ENCODE data around the gene ZDHHC13. TPM values are rescaled to one million over a fixed set of nuclear protein-coding genes. Genes with fewer than 3 reads are reported as not detected.

The ZDHHC13 gene
- total RNA-seq, 1 experiment from 2014 or later: 20.9 TPM

- TF ChIP-seq FOXK1 (CRISPR knock-in tag; IDR thresholded peaks at IDR 0.05) (no peak), NFATC4 (CRISPR knock-in tag; IDR thresholded peaks at IDR 0.05) (no peak), ZNF121 (CRISPR knock-in tag; IDR thresholded peaks at IDR 0.05) (no peak)
These were observed 70.3 kb downstream of the ZDHHC13 start (continued) for GRCh38 chr11:19187114-19187832.

DNA sequence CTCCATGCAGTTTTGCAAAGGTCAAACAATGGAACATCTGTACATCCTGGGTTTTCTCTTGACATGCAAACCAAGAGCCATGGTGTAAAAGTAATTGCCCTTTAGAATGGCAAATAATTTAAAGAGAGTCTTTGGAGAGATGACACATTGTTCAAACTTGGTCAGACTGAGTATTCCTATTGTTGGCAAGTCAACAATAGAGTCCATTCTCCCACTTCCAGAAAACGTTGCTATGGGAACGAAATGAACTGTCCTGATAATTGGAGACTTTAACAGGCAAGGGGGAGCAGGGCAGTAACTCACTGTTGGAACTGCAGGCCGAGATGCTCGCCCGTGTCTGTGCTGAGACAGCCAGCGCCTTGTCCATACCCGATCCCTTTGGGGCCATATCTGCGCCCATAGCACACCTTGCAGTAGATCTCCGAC, 70.9 kb downstream of the ZDHHC13 start:
- Mint-ChIP-seq H3K27me3 (ENCODE audit: low read depth) (no peaks in the 10 kb centered on the region), H3K27ac (no peak overlapping the region), H3K4me1 (no peaks in the 10 kb centered on the region), H3K36me3 (no peaks in the 10 kb centered on the region), H3K4me3 (no peak overlapping the region), H3K9me3 (no peaks in the 10 kb centered on the region)
- POLR2A ChIA-PET: no interaction called here
- TF ChIP-seq, protein P1, sequence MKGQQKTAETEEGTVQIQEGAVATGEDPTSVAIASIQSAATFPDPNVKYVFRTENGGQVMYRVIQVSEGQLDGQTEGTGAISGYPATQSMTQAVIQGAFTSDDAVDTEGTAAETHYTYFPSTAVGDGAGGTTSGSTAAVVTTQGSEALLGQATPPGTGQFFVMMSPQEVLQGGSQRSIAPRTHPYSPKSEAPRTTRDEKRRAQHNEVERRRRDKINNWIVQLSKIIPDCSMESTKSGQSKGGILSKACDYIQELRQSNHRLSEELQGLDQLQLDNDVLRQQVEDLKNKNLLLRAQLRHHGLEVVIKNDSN (CRISPR knock-in tag; IDR thresholded peaks at IDR 0.05): no peak
- TF ChIP-seq, protein P2, sequence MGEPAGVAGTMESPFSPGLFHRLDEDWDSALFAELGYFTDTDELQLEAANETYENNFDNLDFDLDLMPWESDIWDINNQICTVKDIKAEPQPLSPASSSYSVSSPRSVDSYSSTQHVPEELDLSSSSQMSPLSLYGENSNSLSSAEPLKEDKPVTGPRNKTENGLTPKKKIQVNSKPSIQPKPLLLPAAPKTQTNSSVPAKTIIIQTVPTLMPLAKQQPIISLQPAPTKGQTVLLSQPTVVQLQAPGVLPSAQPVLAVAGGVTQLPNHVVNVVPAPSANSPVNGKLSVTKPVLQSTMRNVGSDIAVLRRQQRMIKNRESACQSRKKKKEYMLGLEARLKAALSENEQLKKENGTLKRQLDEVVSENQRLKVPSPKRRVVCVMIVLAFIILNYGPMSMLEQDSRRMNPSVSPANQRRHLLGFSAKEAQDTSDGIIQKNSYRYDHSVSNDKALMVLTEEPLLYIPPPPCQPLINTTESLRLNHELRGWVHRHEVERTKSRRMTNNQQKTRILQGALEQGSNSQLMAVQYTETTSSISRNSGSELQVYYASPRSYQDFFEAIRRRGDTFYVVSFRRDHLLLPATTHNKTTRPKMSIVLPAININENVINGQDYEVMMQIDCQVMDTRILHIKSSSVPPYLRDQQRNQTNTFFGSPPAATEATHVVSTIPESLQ (CRISPR knock-in tag; IDR thresholded peaks at IDR 0.05): no peak
- no peak for TF ChIP-seq OVOL2 (CRISPR knock-in tag; IDR thresholded peaks at IDR 0.05; ENCODE audit: borderline replicate concordance)
- ATAC-seq (no peak), DNase-seq (ENCODE audit: low spot score) (no peak)
- CTCF ChIA-PET: no interaction called here

- Mint-ChIP-seq H3K27ac (no peak overlapping the region), H3K9me3 (no peaks in the 10 kb centered on the region), H3K27me3 (ENCODE audit: low read depth) (no peaks in the 10 kb centered on the region), H3K4me3 (no peak overlapping the region), H3K4me1 (no peaks in the 10 kb centered on the region), H3K36me3 (no peaks in the 10 kb centered on the region)
- ChIA-PET POLR2A (no interaction called here), CTCF (interaction anchor here (1.8 kb wide), 1 partner anchor 115 kb away, joined by 5 read pairs; no protein-coding TSS in a partner anchor)
- TF ChIP-seq SMAD3 (CRISPR knock-in tag; IDR thresholded peaks at IDR 0.05; ENCODE audit: borderline replicate concordance) (no peak), CREB1 (CRISPR knock-in tag; IDR thresholded peaks at IDR 0.05) (no peak)
- TF ChIP-seq, protein P2 (CRISPR knock-in tag; IDR thresholded peaks at IDR 0.05): no peak
- TF ChIP-seq, protein P3, sequence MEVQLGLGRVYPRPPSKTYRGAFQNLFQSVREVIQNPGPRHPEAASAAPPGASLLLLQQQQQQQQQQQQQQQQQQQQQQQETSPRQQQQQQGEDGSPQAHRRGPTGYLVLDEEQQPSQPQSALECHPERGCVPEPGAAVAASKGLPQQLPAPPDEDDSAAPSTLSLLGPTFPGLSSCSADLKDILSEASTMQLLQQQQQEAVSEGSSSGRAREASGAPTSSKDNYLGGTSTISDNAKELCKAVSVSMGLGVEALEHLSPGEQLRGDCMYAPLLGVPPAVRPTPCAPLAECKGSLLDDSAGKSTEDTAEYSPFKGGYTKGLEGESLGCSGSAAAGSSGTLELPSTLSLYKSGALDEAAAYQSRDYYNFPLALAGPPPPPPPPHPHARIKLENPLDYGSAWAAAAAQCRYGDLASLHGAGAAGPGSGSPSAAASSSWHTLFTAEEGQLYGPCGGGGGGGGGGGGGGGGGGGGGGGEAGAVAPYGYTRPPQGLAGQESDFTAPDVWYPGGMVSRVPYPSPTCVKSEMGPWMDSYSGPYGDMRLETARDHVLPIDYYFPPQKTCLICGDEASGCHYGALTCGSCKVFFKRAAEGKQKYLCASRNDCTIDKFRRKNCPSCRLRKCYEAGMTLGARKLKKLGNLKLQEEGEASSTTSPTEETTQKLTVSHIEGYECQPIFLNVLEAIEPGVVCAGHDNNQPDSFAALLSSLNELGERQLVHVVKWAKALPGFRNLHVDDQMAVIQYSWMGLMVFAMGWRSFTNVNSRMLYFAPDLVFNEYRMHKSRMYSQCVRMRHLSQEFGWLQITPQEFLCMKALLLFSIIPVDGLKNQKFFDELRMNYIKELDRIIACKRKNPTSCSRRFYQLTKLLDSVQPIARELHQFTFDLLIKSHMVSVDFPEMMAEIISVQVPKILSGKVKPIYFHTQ (CRISPR knock-in tag; IDR thresholded peaks at IDR 0.05): no peak
- ATAC-seq: no peak
- DNase-seq (ENCODE audit: low spot score): no peak
These were observed 74.7 kb downstream of the ZDHHC13 start for GRCh38 chr11:19191530-19192169.

DNA sequence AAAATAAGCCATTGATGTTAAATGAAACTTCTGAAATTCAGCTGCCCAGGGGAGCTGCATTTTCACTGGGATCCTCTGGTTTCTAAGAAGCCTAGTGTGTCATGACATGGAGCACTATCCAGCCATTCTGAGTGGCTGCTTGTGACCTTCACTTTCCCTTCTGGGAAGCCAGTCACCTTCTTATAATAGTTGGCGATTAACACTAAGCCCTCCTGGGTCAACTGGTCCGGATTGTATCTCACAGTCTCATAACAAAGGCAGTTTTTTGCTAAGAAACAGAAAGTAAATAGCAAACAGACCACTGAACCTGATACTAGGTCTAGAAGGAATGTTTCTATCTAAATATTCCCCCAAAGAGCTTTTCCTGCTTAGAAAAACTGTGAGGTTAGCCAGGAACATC, 76.9 kb downstream of the ZDHHC13 start:
- Mint-ChIP-seq H3K27ac (no peak overlapping the region), H3K27me3 (ENCODE audit: low read depth) (no peaks in the 10 kb centered on the region), H3K4me1 (no peaks in the 10 kb centered on the region), H3K9me3 (no peaks in the 10 kb centered on the region), H3K36me3 (no peaks in the 10 kb centered on the region), H3K4me3 (no peak overlapping the region)
- CTCF ChIA-PET: no interaction called here
- no peak for DNase-seq (ENCODE audit: low spot score)
- no peak for TF ChIP-seq IRF2 (CRISPR knock-in tag; IDR thresholded peaks at IDR 0.05; ENCODE audit: borderline replicate concordance, low read depth)
- ATAC-seq: no peak
- POLR2A ChIA-PET: no interaction called here

Data from WTC11 (cell line).